ENCODE results near the gene SLC25A13. TPM values are rescaled to one million over a fixed set of nuclear protein-coding genes. Genes with fewer than 3 reads are reported as not detected.

The SLC25A13 gene
- total and polyA plus RNA-seq, 2 of the 13 experiments (the other 11 are each of a cell fraction or from before 2014, with no cell fraction given): 36.2 to 84.9 TPM

- TF ChIP-seq SMC3 (IDR thresholded peaks at IDR 0.05; ENCODE audit: low read length) (no peak), ZNF280B (CRISPR knock-in tag; IDR thresholded peaks at IDR 0.05; ENCODE audit: borderline replicate concordance) (no peak)
Observed at GRCh38 chr7:96102096-96102811, 219.6 kb downstream of the SLC25A13 start (continued).

- in situ Hi-C loops (cut with HindIII; ENCODE audit: extremely low pct_ligation_motif_present, low pct_unique_long_range_greater_than_20kb): no loop called here
- no peak for FAIRE-seq
Observed at GRCh38 chr7:96100737-96101136, 221.2 kb downstream of the SLC25A13 start.

More at GRCh38 chr7:96100737-96101136, 221.2 kb downstream of the SLC25A13 start:
- ChIA-PET CTCF (ENCODE audit: low intra/inter-chr PET ratio, low total read pairs) (no interaction called here), POLR2A (no interaction called here)
- Histone ChIP-seq H3K9ac (ENCODE audit: insufficient read depth, low read depth, low read length) (no peak overlapping the region), H3K4me3 (replicated peaks in 1 of 3; ENCODE audit: insufficient read depth in 1 of 3, low read depth in 2 of 3, low read length in 3 of 3) (no peak overlapping the region), H3K9me3 (ENCODE audit: low read length) (no peaks in the 10 kb centered on the region), H4K20me1 (ENCODE audit: insufficient read depth, low read length) (no peaks in the 10 kb centered on the region), H3K4me1 (ENCODE audit: insufficient read depth, low read length) (no peaks in the 10 kb centered on the region), H3K27ac (ENCODE audit: extremely low read length, insufficient read depth, low read length) (no peak overlapping the region), H3K79me2 (ENCODE audit: insufficient read depth, low read length) (no peaks in the 10 kb centered on the region), H2AFZ (ENCODE audit: low read length) (no peak overlapping the region), H3K4me2 (ENCODE audit: low read depth, low read length) (no peak overlapping the region), H3K36me3 (replicated peaks in 1 of 2; ENCODE audit: control insufficient read depth in 1 of 2, insufficient read depth in 2 of 2, low read length in 2 of 2) (no peaks in the 10 kb centered on the region), H3K27me3 (ENCODE audit: control insufficient read depth in 1 of 2, insufficient read depth in 2 of 2, low read length in 2 of 2) (no peaks in the 10 kb centered on the region)
- WGBS (ENCODE audit: low lambda C conversion rate): 6% methylated on average over 1 of the region's 1 CpG
- no TSS peak for BruUV-seq (replicated peaks)
- ATAC-seq (no peak), DNase-seq (ENCODE audit: low spot score) (no peak)
- intact Hi-C loops (cut with micrococcal nuclease; ENCODE audit: unreplicated experiment): no loop called here
- TF ChIP-seq ZNF276 (CRISPR knock-in tag; IDR thresholded peaks at IDR 0.05; ENCODE audit: low read depth): no peak
- no peak for TF ChIP-seq KAT7 (CRISPR knock-in tag; IDR thresholded peaks at IDR 0.05; ENCODE audit: borderline replicate concordance)
- no peak for TF ChIP-seq ZNF644 (CRISPR knock-in tag; IDR thresholded peaks at IDR 0.05; ENCODE audit: low read depth)
